Glutamatergic neuron (in vitro differentiated cells): Measurements from ENCODE around the gene TAB2. TPM values are rescaled to one million over a fixed set of nuclear protein-coding genes. Genes with fewer than 3 reads are reported as not detected.

Source experiments
- DNase-seq: peaks from one replicate; pipeline ENCODE4 v3.0.0; 2022
- H3K27ac Mint-ChIP-seq: one replicate; pipeline ENCODE4 v1.8.0; 2020; ENCODE audit warnings: mild to moderate bottlenecking, mixed read lengths, inconsistent platforms; ENCODE audit not compliant: unreplicated experiment
- H3K27me3 Mint-ChIP-seq: one replicate; pipeline ENCODE4 v1.8.0; 2020; ENCODE audit warnings: mild to moderate bottlenecking, moderate library complexity, mixed read lengths, inconsistent platforms; ENCODE audit not compliant: unreplicated experiment
- H3K36me3 Mint-ChIP-seq: one replicate; pipeline ENCODE4 v1.8.0; 2020; ENCODE audit warnings: mild to moderate bottlenecking, mixed read lengths, inconsistent platforms; ENCODE audit not compliant: unreplicated experiment
- H3K4me1 Mint-ChIP-seq: one replicate; pipeline ENCODE4 v1.8.0; 2020; ENCODE audit warnings: mild to moderate bottlenecking, low read depth, mixed read lengths, inconsistent platforms; ENCODE audit not compliant: unreplicated experiment
- H3K4me3 Mint-ChIP-seq: one replicate; pipeline ENCODE4 v1.8.0; 2020; ENCODE audit warnings: mild to moderate bottlenecking, mixed read lengths, inconsistent platforms; ENCODE audit not compliant: unreplicated experiment
- H3K9me3 Mint-ChIP-seq: one replicate; pipeline ENCODE4 v1.8.0; 2020; ENCODE audit warnings: mild to moderate bottlenecking, moderate library complexity, mixed read lengths, inconsistent platforms; ENCODE audit not compliant: unreplicated experiment
- CTCF ChIP-seq: fragments of 200-600 bp; sonication (generic); IDR thresholded peaks from one replicate; pipeline ENCODE4 v1.5.0; 2021; ENCODE audit not compliant: partially characterized antibody, unreplicated experiment
- total RNA-seq: library from RNA; stranded (reverse); fragmentation: NEBNext Ultra II Directional; extraction: Animal tissue kit (Norgen Biotek cat#: 25700); gene quantifications from one replicate; pipeline ENCODE4 v1.2.1, GENCODE V29; 2021; ENCODE audit not compliant: unreplicated experiment

Gene TAB2
- total RNA-seq, 1 donor from 2014 or later: 39.3 TPM

- no peaks in the 10 kb centered on the region for H3K4me1 Mint-ChIP-seq
Observed at GRCh38 chr6:149450679-149451375, 133.3 kb downstream of the TAB2 start.

DNA sequence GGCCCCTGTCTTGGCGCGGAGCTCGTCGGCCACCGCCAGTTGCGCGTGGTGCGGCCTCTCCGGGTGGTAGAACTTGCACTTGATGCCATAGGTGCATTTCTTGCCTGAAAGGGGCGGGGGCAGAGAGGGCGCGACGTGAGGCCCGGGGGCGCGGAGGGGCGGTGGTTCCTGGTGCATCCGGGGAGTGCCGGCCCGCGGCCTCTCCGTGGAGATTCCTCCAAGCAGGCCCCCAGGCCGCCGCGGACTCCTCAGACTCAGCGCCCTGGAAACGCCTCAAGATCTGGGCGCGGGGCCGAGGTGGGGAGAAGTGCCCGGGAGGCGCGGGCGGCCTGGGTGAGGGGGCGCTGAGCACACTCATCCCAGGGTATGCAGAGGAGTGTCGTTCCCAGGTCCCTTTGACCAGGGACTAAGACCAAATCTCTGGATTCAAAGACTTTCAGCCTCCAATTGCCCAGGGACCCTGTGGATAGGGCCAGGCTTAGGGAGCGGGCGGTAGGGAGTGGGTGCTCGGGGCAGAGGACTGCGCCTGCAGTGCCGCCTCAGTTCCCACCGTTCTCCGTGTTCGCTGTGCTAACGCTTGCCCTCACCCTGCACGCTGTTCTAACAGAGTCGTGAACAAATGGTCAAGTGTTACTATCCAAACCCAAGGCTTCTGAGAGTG, 134.0 kb downstream of the TAB2 start:
- peaks cover 6% of the 10 kb centered on the region for H3K9me3 Mint-ChIP-seq
- no peak for TF ChIP-seq CTCF
- no peak overlapping the region for H3K4me3 Mint-ChIP-seq
- H3K36me3 Mint-ChIP-seq: no peaks in the 10 kb centered on the region
- DNase-seq: peak; percentile 47
- H3K27ac Mint-ChIP-seq: no peak overlapping the region
- H3K4me1 Mint-ChIP-seq: no peaks in the 10 kb centered on the region
- peaks cover 17% of the 10 kb centered on the region for H3K27me3 Mint-ChIP-seq

More at GRCh38 chr6:149450679-149451375, 133.3 kb downstream of the TAB2 start:
- no peaks in the 10 kb centered on the region for H3K36me3 Mint-ChIP-seq
- peak overlapping the region; percentile 61 for H3K4me3 Mint-ChIP-seq
- H3K27me3 Mint-ChIP-seq: peaks cover 17% of the 10 kb centered on the region
- no peak overlapping the region for H3K27ac Mint-ChIP-seq
- peak; percentile 43 for DNase-seq
- TF ChIP-seq CTCF: no peak
- H3K9me3 Mint-ChIP-seq: peaks cover 10% of the 10 kb centered on the region

DNA sequence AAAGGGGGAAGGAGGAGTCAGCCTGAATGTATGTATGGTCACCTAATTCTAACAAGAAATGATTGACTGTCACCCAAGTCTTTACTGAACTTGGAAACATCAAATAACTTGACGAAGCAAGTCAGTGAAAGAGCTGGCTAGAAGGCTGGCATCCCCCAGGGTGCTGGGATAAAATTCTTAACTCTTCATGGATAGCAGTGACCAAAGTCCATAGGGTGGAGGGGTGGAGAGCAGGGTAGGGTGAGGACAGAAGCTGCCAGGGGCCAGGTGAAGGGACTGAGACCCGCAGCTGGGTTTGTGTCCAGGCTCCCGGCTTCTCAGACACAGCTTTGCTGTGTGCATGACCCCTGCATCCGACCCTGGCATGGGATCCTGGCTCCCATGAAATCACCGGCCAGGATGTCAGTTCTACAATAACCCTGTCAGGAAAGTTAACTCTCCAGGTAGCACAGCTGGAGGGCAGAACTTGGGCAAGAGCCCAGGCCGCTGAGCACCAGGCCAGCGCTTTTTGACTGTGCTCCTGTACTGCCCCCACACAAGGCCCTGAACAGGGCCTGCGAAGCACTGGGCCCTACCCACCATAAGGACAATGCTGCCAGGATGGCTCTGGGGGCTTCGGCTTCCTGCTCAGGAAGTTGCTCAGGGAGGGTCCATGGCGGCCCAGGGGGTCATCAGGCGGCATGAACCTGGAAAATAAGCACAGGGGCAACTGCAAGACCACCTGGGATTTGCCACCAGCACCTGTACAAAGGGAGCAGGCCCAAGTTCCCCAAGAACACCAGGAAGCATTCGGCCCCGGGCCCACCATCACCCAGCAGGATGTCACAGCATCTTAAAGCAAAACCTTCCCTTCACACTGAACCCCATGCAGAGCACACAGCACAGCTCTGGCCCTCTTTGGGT, 134.8 kb downstream of the TAB2 start:
- Mint-ChIP-seq H3K27ac (no peak overlapping the region), H3K36me3 (no peaks in the 10 kb centered on the region), H3K4me3 (peak overlapping the region; percentile 25), H3K27me3 (peaks cover 17% of the 10 kb centered on the region), H3K9me3 (peaks cover 6% of the 10 kb centered on the region), H3K4me1 (no peaks in the 10 kb centered on the region)
- no peak for DNase-seq
- no peak for TF ChIP-seq CTCF

GRCh38 chr6:149453597-149454345, 136.3 kb downstream of the TAB2 start:
- no peaks in the 10 kb centered on the region for H3K36me3 Mint-ChIP-seq
- H3K27ac Mint-ChIP-seq: no peak overlapping the region
- peaks cover 9% of the 10 kb centered on the region for H3K9me3 Mint-ChIP-seq
- peaks cover 18% of the 10 kb centered on the region for H3K27me3 Mint-ChIP-seq
- H3K4me1 Mint-ChIP-seq: no peaks in the 10 kb centered on the region
- DNase-seq: no peak
- no peak overlapping the region for H3K4me3 Mint-ChIP-seq
- no peak for TF ChIP-seq CTCF
